Raji (cell line): ENCODE results near the gene RNF157.

Experiments
- POLR2A ChIP-seq: IDR thresholded peaks from 2 replicates; pipeline ENCODE4 v1.6.1; 2011; ENCODE audit warnings: low read depth, low read length, control low read depth; ENCODE audit not compliant: insufficient read depth

The RNF157 gene

GRCh38 chr17:76273445-76274111 lies 33.3 kb upstream of the RNF157 start:
- no peak for TF ChIP-seq POLR2A

- TF ChIP-seq POLR2A: no peak
These were observed 32.5 kb upstream of the RNF157 start for GRCh38 chr17:76272541-76273444.

- peak; percentile 61 for TF ChIP-seq POLR2A
These were observed 31.6 kb upstream of the RNF157 start for GRCh38 chr17:76271669-76272540.

GRCh38 chr17:76270770-76271668 lies 30.7 kb upstream of the RNF157 start:
- peak; percentile 36; the same call in 1 of the 2 replicates for TF ChIP-seq POLR2A

GRCh38 chr17:76270127-76270592 lies 29.9 kb upstream of the RNF157 start:
- TF ChIP-seq POLR2A: no peak

GRCh38 chr17:76268991-76269981 lies 29.0 kb upstream of the RNF157 start:
- no peak for TF ChIP-seq POLR2A

- TF ChIP-seq POLR2A: peak; percentile 51
These were observed 27.9 kb upstream of the RNF157 start for GRCh38 chr17:76268015-76268749.

- no peak for TF ChIP-seq POLR2A
These were observed 26.8 kb upstream of the RNF157 start for GRCh38 chr17:76267051-76267576.

- no peak for TF ChIP-seq POLR2A
These were observed 26.1 kb upstream of the RNF157 start for GRCh38 chr17:76266244-76266938.

GRCh38 chr17:76265624-76266243 lies 25.4 kb upstream of the RNF157 start:
- TF ChIP-seq POLR2A: no peak

GRCh38 chr17:76264755-76265623 lies 24.7 kb upstream of the RNF157 start, which contains the start of gene UBALD2:
UBALD2 (plus strand) TSS chr17:76265348; CDS start chr17:76265506, 158 bp downstream.
- TF ChIP-seq POLR2A: peak; percentile 53; the same call in 1 of the 2 replicates
